ENCODE measurements around the gene SCAND1.

DNA sequence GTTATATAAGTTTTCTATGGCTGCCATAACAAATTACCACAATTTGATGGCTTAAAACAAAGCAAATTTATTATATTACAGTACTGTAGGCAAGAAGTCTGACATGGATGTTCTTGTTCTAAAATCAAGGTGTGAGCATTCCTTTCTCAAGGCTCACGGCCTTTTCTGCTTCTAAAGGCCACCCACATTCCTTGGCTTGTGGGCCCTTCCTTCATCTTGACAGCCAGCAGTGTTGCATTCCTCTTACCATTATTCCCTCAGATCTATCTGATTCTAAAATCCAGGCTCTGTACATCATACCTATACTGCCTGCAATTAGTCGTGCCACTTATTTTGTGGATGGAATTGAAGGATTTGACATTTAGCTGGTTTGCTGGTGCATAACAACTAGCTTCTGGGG, 17.7 kb upstream of the SCAND1 start:
- TF ChIP-seq, protein P1, sequence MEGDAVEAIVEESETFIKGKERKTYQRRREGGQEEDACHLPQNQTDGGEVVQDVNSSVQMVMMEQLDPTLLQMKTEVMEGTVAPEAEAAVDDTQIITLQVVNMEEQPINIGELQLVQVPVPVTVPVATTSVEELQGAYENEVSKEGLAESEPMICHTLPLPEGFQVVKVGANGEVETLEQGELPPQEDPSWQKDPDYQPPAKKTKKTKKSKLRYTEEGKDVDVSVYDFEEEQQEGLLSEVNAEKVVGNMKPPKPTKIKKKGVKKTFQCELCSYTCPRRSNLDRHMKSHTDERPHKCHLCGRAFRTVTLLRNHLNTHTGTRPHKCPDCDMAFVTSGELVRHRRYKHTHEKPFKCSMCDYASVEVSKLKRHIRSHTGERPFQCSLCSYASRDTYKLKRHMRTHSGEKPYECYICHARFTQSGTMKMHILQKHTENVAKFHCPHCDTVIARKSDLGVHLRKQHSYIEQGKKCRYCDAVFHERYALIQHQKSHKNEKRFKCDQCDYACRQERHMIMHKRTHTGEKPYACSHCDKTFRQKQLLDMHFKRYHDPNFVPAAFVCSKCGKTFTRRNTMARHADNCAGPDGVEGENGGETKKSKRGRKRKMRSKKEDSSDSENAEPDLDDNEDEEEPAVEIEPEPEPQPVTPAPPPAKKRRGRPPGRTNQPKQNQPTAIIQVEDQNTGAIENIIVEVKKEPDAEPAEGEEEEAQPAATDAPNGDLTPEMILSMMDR (IDR thresholded peaks at IDR 0.05) = no peak
- no peak for TF ChIP-seq POLR2A (IDR thresholded peaks at IDR 0.05)

Data from testis (tissue), 2 donors.